Vagina (tissue), 2 donors: ENCODE measurements around the gene KIAA0513.

Experiments
- POLR2A ChIP-seq, 2 donors: fragments of 450-650 bp; IDR thresholded peaks; one replicate each; pipeline ENCODE4 v1.6.1; 2017; ENCODE audit warnings: antibody characterized with exemption in 2 of 2, mild to moderate bottlenecking in 2 of 2, moderate library complexity in 2 of 2
- TF ChIP-seq, protein P1 (sequence below), 3 experiments: fragments of 450-650 bp in 2 of 3; fragments of 200-600 bp in 1 of 3; sonication (generic) in 1 of 3; IDR thresholded peaks; one replicate each; pipeline ENCODE4 v1.5.1; 2017 to 2019; ENCODE audit warnings: antibody characterized with exemption in 3 of 3, mild to moderate bottlenecking in 2 of 3, moderate library complexity in 2 of 3

DNA sequence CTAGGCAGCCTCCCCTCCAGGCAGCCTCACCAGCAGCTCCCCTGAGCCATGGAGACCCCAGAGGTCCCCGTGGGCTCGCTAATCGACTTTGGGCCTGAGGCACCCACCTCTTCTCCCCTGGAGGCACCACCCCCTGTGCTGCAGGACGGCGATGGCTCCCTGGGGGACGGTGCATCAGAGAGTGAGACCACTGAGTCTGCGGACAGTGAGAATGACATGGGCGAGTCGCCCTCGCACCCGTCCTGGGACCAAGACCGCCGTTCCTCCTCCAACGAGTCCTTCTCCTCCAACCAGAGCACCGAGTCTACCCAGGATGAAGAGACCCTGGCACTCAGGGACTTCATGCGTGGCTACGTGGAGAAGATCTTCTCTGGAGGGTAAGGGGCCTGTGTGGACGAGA, 39.4 kb downstream of the KIAA0513 start:
- TF ChIP-seq, protein P1, sequence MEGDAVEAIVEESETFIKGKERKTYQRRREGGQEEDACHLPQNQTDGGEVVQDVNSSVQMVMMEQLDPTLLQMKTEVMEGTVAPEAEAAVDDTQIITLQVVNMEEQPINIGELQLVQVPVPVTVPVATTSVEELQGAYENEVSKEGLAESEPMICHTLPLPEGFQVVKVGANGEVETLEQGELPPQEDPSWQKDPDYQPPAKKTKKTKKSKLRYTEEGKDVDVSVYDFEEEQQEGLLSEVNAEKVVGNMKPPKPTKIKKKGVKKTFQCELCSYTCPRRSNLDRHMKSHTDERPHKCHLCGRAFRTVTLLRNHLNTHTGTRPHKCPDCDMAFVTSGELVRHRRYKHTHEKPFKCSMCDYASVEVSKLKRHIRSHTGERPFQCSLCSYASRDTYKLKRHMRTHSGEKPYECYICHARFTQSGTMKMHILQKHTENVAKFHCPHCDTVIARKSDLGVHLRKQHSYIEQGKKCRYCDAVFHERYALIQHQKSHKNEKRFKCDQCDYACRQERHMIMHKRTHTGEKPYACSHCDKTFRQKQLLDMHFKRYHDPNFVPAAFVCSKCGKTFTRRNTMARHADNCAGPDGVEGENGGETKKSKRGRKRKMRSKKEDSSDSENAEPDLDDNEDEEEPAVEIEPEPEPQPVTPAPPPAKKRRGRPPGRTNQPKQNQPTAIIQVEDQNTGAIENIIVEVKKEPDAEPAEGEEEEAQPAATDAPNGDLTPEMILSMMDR (IDR thresholded peaks at IDR 0.05), result no peak
- TF ChIP-seq POLR2A (IDR thresholded peaks at IDR 0.05), result no peak
